ENCODE data around the gene FNDC3A.

FNDC3A gene, protein sequence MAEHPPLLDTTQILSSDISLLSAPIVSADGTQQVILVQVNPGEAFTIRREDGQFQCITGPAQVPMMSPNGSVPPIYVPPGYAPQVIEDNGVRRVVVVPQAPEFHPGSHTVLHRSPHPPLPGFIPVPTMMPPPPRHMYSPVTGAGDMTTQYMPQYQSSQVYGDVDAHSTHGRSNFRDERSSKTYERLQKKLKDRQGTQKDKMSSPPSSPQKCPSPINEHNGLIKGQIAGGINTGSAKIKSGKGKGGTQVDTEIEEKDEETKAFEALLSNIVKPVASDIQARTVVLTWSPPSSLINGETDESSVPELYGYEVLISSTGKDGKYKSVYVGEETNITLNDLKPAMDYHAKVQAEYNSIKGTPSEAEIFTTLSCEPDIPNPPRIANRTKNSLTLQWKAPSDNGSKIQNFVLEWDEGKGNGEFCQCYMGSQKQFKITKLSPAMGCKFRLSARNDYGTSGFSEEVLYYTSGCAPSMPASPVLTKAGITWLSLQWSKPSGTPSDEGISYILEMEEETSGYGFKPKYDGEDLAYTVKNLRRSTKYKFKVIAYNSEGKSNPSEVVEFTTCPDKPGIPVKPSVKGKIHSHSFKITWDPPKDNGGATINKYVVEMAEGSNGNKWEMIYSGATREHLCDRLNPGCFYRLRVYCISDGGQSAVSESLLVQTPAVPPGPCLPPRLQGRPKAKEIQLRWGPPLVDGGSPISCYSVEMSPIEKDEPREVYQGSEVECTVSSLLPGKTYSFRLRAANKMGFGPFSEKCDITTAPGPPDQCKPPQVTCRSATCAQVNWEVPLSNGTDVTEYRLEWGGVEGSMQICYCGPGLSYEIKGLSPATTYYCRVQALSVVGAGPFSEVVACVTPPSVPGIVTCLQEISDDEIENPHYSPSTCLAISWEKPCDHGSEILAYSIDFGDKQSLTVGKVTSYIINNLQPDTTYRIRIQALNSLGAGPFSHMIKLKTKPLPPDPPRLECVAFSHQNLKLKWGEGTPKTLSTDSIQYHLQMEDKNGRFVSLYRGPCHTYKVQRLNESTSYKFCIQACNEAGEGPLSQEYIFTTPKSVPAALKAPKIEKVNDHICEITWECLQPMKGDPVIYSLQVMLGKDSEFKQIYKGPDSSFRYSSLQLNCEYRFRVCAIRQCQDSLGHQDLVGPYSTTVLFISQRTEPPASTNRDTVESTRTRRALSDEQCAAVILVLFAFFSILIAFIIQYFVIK

GRCh38 chr13:48975856-48976575, at the start of gene FNDC3A:
FNDC3A (plus strand) TSS chr13:48975912; CDS start chr13:49006191, 30,279 bp downstream.
- no peaks in the 10 kb centered on the region for H3K36me3 ChIP-seq (ENCODE audit: control insufficient read depth, insufficient read depth, low read length)
- H3K4me1 ChIP-seq: no peaks in the 10 kb centered on the region
- peak within 1 kb of the TSS; percentile 95 for H3K27ac ChIP-seq
- H3K4me2 ChIP-seq (ENCODE audit: low read length): peak within 1 kb of the TSS; percentile 99
- peak within 1 kb of the TSS; percentile 91 for H2AFZ ChIP-seq
- H3K27me3 ChIP-seq (ENCODE audit: control insufficient read depth, insufficient read depth, low read length): no peaks in the 10 kb centered on the region
- H3K79me2 ChIP-seq: no peaks in the 10 kb centered on the region
- peak within 1 kb of the TSS; percentile 83 for H3K4me3 ChIP-seq (ENCODE audit: low read depth, low read length)
- H3K9me3 ChIP-seq (ENCODE audit: control insufficient read depth, low read length): no peaks in the 10 kb centered on the region
- TF ChIP-seq, protein P1, sequence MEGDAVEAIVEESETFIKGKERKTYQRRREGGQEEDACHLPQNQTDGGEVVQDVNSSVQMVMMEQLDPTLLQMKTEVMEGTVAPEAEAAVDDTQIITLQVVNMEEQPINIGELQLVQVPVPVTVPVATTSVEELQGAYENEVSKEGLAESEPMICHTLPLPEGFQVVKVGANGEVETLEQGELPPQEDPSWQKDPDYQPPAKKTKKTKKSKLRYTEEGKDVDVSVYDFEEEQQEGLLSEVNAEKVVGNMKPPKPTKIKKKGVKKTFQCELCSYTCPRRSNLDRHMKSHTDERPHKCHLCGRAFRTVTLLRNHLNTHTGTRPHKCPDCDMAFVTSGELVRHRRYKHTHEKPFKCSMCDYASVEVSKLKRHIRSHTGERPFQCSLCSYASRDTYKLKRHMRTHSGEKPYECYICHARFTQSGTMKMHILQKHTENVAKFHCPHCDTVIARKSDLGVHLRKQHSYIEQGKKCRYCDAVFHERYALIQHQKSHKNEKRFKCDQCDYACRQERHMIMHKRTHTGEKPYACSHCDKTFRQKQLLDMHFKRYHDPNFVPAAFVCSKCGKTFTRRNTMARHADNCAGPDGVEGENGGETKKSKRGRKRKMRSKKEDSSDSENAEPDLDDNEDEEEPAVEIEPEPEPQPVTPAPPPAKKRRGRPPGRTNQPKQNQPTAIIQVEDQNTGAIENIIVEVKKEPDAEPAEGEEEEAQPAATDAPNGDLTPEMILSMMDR (IDR thresholded peaks at IDR 0.05): no peak
- H3K9ac ChIP-seq: peak within 1 kb of the TSS; percentile 67

DNA sequence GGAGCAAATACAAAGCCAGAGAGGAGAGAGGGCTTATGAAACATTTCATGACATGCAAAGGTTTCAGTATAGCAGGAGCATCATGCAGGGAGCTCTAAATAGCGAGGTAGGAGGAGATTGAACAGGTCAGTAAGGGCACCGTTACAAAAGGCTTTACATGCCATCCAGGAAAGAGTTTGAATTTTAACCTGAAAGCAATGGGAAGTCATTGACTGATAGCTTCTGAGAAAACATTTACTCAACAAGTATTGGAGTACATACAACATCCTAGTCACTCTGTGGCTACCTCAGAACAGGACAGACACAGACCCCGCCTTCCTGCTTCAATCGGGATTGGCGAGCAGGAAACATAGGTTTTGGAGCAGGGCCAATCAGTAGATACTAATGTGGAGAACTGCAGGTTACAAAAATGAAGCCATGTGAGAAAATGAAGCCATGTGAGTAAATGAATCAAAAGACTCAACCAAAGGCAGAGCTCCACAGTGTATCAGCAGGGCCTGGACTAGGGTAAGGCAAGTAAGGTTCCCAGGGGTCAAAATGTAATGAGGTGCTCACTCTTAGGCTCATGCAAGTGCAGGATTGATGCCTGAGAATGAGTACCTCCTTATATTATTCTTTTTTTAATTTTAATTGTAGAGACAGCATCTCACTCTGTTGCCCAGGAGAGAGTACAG, 46.8 kb upstream of the FNDC3A start:
- Histone ChIP-seq H3K9ac (no peak overlapping the region), H3K27me3 (ENCODE audit: control insufficient read depth, insufficient read depth, low read length) (no peaks in the 10 kb centered on the region), H2AFZ (no peak overlapping the region), H3K4me2 (ENCODE audit: low read length) (no peak overlapping the region), H3K4me3 (ENCODE audit: low read depth, low read length) (no peak overlapping the region), H3K27ac (no peak overlapping the region), H3K4me1 (no peaks in the 10 kb centered on the region), H3K36me3 (ENCODE audit: control insufficient read depth, insufficient read depth, low read length) (no peaks in the 10 kb centered on the region), H3K79me2 (no peaks in the 10 kb centered on the region), H3K9me3 (ENCODE audit: control insufficient read depth, low read length) (no peaks in the 10 kb centered on the region)
- TF ChIP-seq, protein P1 (IDR thresholded peaks at IDR 0.05): no peak

GRCh38 chr13:48930918-48931317, 44.8 kb upstream of the FNDC3A start:
- no peak overlapping the region for H3K9ac ChIP-seq
- H3K4me2 ChIP-seq (ENCODE audit: low read length): no peak overlapping the region
- H3K27ac ChIP-seq: no peak overlapping the region
- H3K27me3 ChIP-seq (ENCODE audit: control insufficient read depth, insufficient read depth, low read length): no peaks in the 10 kb centered on the region
- H3K79me2 ChIP-seq: no peaks in the 10 kb centered on the region
- no peaks in the 10 kb centered on the region for H3K9me3 ChIP-seq (ENCODE audit: control insufficient read depth, low read length)
- TF ChIP-seq, protein P1 (IDR thresholded peaks at IDR 0.05): no peak
- no peaks in the 10 kb centered on the region for H3K4me1 ChIP-seq
- H2AFZ ChIP-seq: no peak overlapping the region
- no peaks in the 10 kb centered on the region for H3K36me3 ChIP-seq (ENCODE audit: control insufficient read depth, insufficient read depth, low read length)
- H3K4me3 ChIP-seq (ENCODE audit: low read depth, low read length): no peak overlapping the region

DNA sequence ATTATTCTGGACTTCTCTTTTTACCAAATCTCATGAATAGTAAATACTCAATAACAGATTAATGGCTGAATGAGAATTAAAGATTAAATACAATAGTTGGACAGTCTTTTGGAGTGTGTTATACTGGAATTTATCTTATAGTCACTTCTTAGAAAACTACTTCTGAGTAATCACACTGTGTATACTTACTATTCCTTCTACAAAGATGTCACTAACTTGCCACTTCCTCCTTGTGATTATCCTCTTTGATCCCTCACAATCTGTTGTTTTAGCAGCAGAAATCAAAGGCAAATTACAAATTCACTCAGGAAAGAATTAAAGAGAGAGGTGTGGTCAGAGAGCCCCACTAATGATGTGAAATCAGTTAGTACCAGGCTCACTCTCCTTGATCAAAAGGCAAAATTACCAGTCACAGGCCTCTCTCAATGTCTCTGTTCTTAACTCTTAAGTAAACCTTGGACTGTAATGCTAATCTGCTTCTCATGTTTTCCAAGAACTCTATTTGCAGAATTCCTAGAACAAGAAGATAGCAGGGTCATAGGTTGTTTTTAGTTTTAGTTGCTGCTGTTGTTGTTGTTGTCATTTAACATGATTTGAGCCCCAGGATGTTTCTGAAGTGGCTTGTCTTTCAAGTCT, 37.3 kb upstream of the FNDC3A start:
- Histone ChIP-seq H3K4me1 (no peaks in the 10 kb centered on the region), H3K36me3 (ENCODE audit: control insufficient read depth, insufficient read depth, low read length) (no peaks in the 10 kb centered on the region), H3K27ac (no peak overlapping the region), H2AFZ (no peak overlapping the region), H3K4me2 (ENCODE audit: low read length) (no peak overlapping the region), H3K9me3 (ENCODE audit: control insufficient read depth, low read length) (no peaks in the 10 kb centered on the region), H3K79me2 (no peaks in the 10 kb centered on the region), H3K4me3 (ENCODE audit: low read depth, low read length) (no peak overlapping the region), H3K9ac (no peak overlapping the region), H3K27me3 (ENCODE audit: control insufficient read depth, insufficient read depth, low read length) (no peaks in the 10 kb centered on the region)
- TF ChIP-seq, protein P1 (IDR thresholded peaks at IDR 0.05): no peak
